Gastrocnemius medialis (tissue), 4 donors: ENCODE results near the gene EXOC2. TPM values are rescaled to one million over a fixed set of nuclear protein-coding genes. Genes with fewer than 3 reads are reported as not detected.

Experiments
- ATAC-seq, 2 donors: fragments of 150-250 bp; one replicate each; pipeline ENCODE4 v1.9.1; 2016
- DNase-seq, 2 donors: peaks; one replicate each; pipeline ENCODE4 v3.0.0-alpha.2; 2019
- H3K27ac ChIP-seq, 4 donors: fragments of 200-600 bp; sonication (generic); 1 replicate in 1 of 4; 2 replicates in 3 of 4; pipeline ENCODE4 v1.5.1; 2016 to 2018; ENCODE audit warnings: mild to moderate bottlenecking in 2 of 4, moderate library complexity in 1 of 4
- H3K27me3 ChIP-seq, 3 donors: fragments of 200-600 bp; sonication (generic) in 2 of 3; 1 replicate in 1 of 3; 2 replicates in 2 of 3; pipeline versions ENCODE4 v1.5.1 to v1.6.0; 2016 to 2019; ENCODE audit warnings: mild to moderate bottlenecking in 1 of 3, moderate library complexity in 1 of 3
- H3K36me3 ChIP-seq, 2 donors: fragments of 200-600 bp; sonication (generic) in 1 of 2; one replicate each; pipeline ENCODE4 v1.5.1; 2017 to 2018
- H3K4me1 ChIP-seq, 2 donors: fragments of 200-600 bp; sonication (generic) in 1 of 2; one replicate each; pipeline ENCODE4 v1.5.1; 2016 to 2017; ENCODE audit warnings: mild to moderate bottlenecking in 2 of 2
- H3K4me3 ChIP-seq, 4 donors: fragments of 200-600 bp; sonication (generic) in 3 of 4; 1 replicate in 1 of 4; 2 replicates in 3 of 4; pipeline ENCODE4 v1.5.1; 2016 to 2019; ENCODE audit warnings: mild to moderate bottlenecking in 2 of 4
- H3K9me3 ChIP-seq, 3 donors: fragments of 200-600 bp; sonication (generic) in 2 of 3; 1 replicate in 1 of 3; 2 replicates in 2 of 3; pipeline ENCODE4 v1.5.1; 2016 to 2019
- POLR2A ChIP-seq, 2 donors: fragments of 450-650 bp; IDR thresholded peaks; one replicate each; pipeline ENCODE4 v1.6.1; 2017; ENCODE audit warnings: antibody characterized with exemption in 2 of 2, mild to moderate bottlenecking in 2 of 2, moderate library complexity in 2 of 2
- in situ Hi-C, 4 donors: fragments of 200-750 bp; cut with MboI; loops; one replicate each; pipeline versions ENCODE4 v1.15.0 to v1.8.0; 2017; ENCODE audit warnings: low sequenced_read_pairs in 4 of 4
- intact Hi-C: fragments of 100-400 bp; cut with DNase I; formaldehyde crosslinking; loops from one replicate; pipeline ENCODE4 v1.15.1; 2023; ENCODE audit warnings: low total_unique reads
- total RNA-seq, 4 donors: library from RNA; depleted of rRNA; stranded (reverse); fragments of >200 nt; gene quantifications; one replicate each; pipeline versions ENCODE4 v1.1.0 to v1.2.3, GENCODE V29; 2016
- TF ChIP-seq, protein P1 (sequence below), 5 experiments: fragments of 450-650 bp in 3 of 5; fragments of 200-600 bp in 2 of 5; sonication (generic) in 2 of 5; IDR thresholded peaks in 4 of 5; conservative IDR thresholded peaks in 1 of 5; 1 replicate in 4 of 5; 2 replicates in 1 of 5; pipeline ENCODE4 v1.5.1; 2016 to 2019; ENCODE audit warnings: antibody characterized with exemption in 5 of 5, mild to moderate bottlenecking in 3 of 5, moderate library complexity in 3 of 5

Gene EXOC2
- total RNA-seq, 4 donors from 2014 or later: 12.6 to 16.4 (median 15.0) TPM

DNA sequence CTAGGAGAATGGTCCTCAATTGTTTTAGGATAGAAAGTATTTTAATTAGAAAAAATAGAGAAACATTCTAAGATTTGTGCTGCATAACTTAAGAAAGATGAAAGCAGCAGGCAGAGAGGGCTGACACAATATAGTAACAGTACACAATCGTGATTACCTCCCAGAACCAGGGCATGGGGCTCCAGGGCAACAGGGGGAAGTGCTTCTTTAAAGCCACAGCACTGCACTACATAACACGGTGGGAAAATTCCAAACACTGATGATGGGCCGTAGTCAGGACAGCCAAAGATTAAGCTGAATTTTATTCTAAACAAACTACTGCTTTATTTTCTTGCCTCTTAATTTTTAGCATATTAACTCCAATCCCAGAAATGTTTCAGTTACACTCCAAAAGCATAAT lies 14.4 kb downstream of the EXOC2 start:
- intact Hi-C loops (no loop called here), in situ Hi-C loops (no loop called here)
- Histone ChIP-seq H3K9me3 (no peaks in the 10 kb centered on the region), H3K27ac (no peak overlapping the region), H3K4me3 (no peak overlapping the region), H3K4me1 (peaks cover 22 to 30% of the 10 kb centered on the region in 2 donors), H3K36me3 (no peaks in the 10 kb centered on the region), H3K27me3 (no peaks in the 10 kb centered on the region)
- TF ChIP-seq, protein P1, sequence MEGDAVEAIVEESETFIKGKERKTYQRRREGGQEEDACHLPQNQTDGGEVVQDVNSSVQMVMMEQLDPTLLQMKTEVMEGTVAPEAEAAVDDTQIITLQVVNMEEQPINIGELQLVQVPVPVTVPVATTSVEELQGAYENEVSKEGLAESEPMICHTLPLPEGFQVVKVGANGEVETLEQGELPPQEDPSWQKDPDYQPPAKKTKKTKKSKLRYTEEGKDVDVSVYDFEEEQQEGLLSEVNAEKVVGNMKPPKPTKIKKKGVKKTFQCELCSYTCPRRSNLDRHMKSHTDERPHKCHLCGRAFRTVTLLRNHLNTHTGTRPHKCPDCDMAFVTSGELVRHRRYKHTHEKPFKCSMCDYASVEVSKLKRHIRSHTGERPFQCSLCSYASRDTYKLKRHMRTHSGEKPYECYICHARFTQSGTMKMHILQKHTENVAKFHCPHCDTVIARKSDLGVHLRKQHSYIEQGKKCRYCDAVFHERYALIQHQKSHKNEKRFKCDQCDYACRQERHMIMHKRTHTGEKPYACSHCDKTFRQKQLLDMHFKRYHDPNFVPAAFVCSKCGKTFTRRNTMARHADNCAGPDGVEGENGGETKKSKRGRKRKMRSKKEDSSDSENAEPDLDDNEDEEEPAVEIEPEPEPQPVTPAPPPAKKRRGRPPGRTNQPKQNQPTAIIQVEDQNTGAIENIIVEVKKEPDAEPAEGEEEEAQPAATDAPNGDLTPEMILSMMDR (IDR thresholded peaks at IDR 0.05 in 4 of 5, conservative IDR thresholded peaks at IDR 0.05 in 1 of 5): no peak
- TF ChIP-seq POLR2A (IDR thresholded peaks at IDR 0.05): no peak
- DNase-seq (no peak), ATAC-seq (no peak)

DNA sequence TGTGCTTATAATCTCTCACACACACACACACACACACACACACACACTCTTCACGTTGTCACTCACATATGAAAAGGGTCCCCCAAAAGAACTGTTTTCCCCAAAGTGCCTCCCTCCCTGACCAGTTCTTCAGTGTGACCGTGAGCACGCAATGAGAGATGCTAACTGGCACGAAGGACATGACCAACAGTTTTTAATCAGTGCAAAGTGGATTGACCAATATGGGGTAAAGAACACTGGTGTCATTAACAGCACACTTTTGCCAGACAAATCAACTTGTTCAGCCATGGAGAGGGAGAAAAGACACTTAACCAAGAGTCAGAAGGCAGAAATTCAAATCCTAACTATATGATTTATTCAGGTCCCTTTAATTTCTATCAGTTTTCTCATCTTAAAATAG lies 15.0 kb downstream of the EXOC2 start:
- intact Hi-C loops (no loop called here), in situ Hi-C loops (no loop called here)
- no peaks in the 10 kb centered on the region for H3K36me3 ChIP-seq
- H3K4me3 ChIP-seq: no peak overlapping the region
- TF ChIP-seq POLR2A (IDR thresholded peaks at IDR 0.05): no peak
- TF ChIP-seq, protein P1 (IDR thresholded peaks at IDR 0.05 in 4 of 5, conservative IDR thresholded peaks at IDR 0.05 in 1 of 5): no peak
- ATAC-seq (no peak), DNase-seq (no peak)
- H3K27me3 ChIP-seq: no peaks in the 10 kb centered on the region
- H3K9me3 ChIP-seq: no peaks in the 10 kb centered on the region
- H3K4me1 ChIP-seq: peaks cover 19 to 25% of the 10 kb centered on the region in 2 donors
- no peak overlapping the region for H3K27ac ChIP-seq

DNA sequence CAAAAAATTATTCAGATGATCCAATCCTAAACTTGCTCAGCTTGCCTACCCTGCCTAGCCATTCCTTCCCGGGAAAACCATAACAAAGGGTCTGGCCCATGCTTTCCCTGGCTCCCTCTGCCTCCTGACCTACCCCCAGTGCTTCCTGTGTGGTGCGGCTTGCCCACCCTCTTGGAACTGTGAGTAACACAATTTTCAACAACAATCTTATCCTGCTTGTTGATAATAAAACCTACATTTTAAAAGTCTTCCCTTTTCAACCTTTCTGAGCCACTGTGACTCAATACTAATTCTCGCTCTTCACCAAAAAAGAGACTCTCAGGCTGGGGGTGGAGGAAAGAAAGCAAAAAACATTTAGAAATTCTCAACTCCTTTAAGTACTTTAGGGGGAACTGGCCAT lies 18.0 kb downstream of the EXOC2 start:
- ATAC-seq (no peak), DNase-seq (no peak)
- intact Hi-C loops (no loop called here), in situ Hi-C loops (no loop called here)
- no peak for TF ChIP-seq POLR2A (IDR thresholded peaks at IDR 0.05)
- TF ChIP-seq, protein P1 (IDR thresholded peaks at IDR 0.05 in 4 of 5, conservative IDR thresholded peaks at IDR 0.05 in 1 of 5): no peak
- Histone ChIP-seq H3K4me1 (peaks cover 7 to 13% of the 10 kb centered on the region in 2 donors), H3K36me3 (no peaks in the 10 kb centered on the region), H3K27me3 (no peaks in the 10 kb centered on the region), H3K27ac (no peak overlapping the region), H3K4me3 (no peak overlapping the region), H3K9me3 (no peaks in the 10 kb centered on the region)

DNA sequence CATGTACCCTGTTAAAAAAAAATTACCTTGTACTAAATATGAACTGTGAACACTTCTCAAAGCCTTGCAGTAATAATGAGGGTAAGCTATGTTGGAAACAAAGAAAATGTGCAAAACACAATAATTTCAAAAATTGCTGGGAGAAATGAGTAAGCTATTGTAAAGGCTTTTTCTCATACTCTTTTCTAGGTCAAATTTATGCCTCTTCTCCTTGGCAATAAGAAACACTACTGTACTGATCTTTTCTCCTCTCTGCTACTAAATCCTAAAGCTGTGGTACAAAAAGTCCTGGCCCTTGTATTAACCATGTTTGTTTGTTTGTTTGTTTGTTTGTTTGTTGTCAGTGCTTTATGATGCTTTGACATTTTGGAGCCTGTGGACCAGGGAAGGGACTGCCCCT lies 18.5 kb downstream of the EXOC2 start:
- no peak for TF ChIP-seq POLR2A (IDR thresholded peaks at IDR 0.05)
- TF ChIP-seq, protein P1 (IDR thresholded peaks at IDR 0.05 in 4 of 5, conservative IDR thresholded peaks at IDR 0.05 in 1 of 5): no peak
- in situ Hi-C loops: no loop called here
- Histone ChIP-seq H3K27ac (no peak overlapping the region), H3K9me3 (no peaks in the 10 kb centered on the region), H3K36me3 (no peaks in the 10 kb centered on the region), H3K4me3 (no peak overlapping the region), H3K4me1 (peaks cover 7 to 12% of the 10 kb centered on the region in 2 donors), H3K27me3 (no peaks in the 10 kb centered on the region)
- no peak for ATAC-seq
- DNase-seq: no peak
- intact Hi-C loops: no loop called here

DNA sequence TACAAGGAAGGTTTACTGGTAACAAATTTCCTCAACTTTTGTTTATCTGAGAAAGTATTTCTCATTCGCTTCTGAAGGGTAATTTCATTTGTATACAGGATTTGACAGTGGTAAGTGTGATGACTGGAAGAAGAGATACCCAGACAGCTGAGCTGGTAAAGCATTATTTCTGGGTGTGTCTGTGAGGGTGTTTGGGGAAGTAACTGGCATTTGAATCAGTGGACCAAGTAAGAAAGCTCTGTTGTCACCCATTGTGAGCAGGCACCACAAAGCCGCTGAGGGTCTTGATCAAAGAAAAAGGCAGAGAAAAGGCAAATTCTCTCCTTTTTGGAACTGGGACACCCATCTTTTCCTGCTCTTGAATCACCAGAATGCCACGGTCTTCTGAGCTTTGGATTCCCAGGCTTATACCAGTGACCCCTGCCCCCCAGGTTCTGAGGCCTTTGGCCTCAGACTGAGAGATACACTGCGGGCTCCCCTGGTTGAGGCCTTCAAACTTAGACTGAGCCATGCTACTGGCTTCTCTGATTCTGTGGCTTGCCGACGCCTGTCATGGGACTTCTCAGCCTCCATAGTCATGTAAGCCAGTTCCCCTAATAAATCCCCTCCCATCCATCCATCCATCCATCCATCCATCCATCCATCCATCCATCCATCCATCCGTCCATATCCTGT lies 25.5 kb downstream of the EXOC2 start:
- DNase-seq: no peak
- Histone ChIP-seq H3K27ac (no peak overlapping the region), H3K4me1 (no peaks in the 10 kb centered on the region), H3K9me3 (peaks cover 0 to 4% (median 0%) of the 10 kb centered on the region in 3 donors), H3K27me3 (no peaks in the 10 kb centered on the region), H3K4me3 (no peak overlapping the region), H3K36me3 (no peaks in the 10 kb centered on the region)
- in situ Hi-C loops (no loop called here), intact Hi-C loops (no loop called here)
- TF ChIP-seq POLR2A (IDR thresholded peaks at IDR 0.05): no peak
- TF ChIP-seq, protein P1 (IDR thresholded peaks at IDR 0.05 in 4 of 5, conservative IDR thresholded peaks at IDR 0.05 in 1 of 5): no peak
- no peak for ATAC-seq
